ENCODE measurements around the gene LPIN1. TPM values are rescaled to one million over a fixed set of nuclear protein-coding genes. Genes with fewer than 3 reads are reported as not detected.

Gene LPIN1
- total and polyA plus RNA-seq, 10 donors: 12.3 to 55.7 (median 34.8) TPM

GRCh38 chr2:11713815-11714214 is 32.6 kb upstream of the LPIN1 start:
- H3K36me3 ChIP-seq: no peaks in the 10 kb centered on the region
- WGBS, 5 donors: 86 to 96% (median 91%) methylated on average over 7 of the region's 7 CpGs
- intact Hi-C loops (cut with DNase I; ENCODE audit: low total_unique reads): no loop called here

GRCh38 chr2:11715987-11716652 is 30.3 kb upstream of the LPIN1 start:
- H3K27ac ChIP-seq: no peak overlapping the region
- peaks cover 0 to 15% (median 0%) of the 10 kb centered on the region in 6 donors for H3K4me1 ChIP-seq
- intact Hi-C loops (cut with DNase I; ENCODE audit: low total_unique reads): no loop called here
- H3K9me3 ChIP-seq: no peaks in the 10 kb centered on the region
- peaks cover 0 to 27% (median 0%) of the 10 kb centered on the region in 7 donors for H3K27me3 ChIP-seq (replicated peaks in 1 of 7)
- DNase-seq: no peak
- TF ChIP-seq POLR2A (IDR thresholded peaks at IDR 0.05): no peak
- TF ChIP-seq, protein P1, sequence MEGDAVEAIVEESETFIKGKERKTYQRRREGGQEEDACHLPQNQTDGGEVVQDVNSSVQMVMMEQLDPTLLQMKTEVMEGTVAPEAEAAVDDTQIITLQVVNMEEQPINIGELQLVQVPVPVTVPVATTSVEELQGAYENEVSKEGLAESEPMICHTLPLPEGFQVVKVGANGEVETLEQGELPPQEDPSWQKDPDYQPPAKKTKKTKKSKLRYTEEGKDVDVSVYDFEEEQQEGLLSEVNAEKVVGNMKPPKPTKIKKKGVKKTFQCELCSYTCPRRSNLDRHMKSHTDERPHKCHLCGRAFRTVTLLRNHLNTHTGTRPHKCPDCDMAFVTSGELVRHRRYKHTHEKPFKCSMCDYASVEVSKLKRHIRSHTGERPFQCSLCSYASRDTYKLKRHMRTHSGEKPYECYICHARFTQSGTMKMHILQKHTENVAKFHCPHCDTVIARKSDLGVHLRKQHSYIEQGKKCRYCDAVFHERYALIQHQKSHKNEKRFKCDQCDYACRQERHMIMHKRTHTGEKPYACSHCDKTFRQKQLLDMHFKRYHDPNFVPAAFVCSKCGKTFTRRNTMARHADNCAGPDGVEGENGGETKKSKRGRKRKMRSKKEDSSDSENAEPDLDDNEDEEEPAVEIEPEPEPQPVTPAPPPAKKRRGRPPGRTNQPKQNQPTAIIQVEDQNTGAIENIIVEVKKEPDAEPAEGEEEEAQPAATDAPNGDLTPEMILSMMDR (IDR thresholded peaks at IDR 0.05 in 8 of 11, conservative IDR thresholded peaks at IDR 0.05 in 3 of 11): no peak
- TF ChIP-seq POLR2AphosphoS5 (IDR thresholded peaks at IDR 0.05): no peak
- 87 to 94% (median 90%) methylated on average over 12 of the region's 12 CpGs for WGBS, 5 donors
- H3K36me3 ChIP-seq: no peaks in the 10 kb centered on the region
- no peak overlapping the region for H3K4me3 ChIP-seq

More at GRCh38 chr2:11713815-11714214, 32.6 kb upstream of the LPIN1 start:
- no peaks in the 10 kb centered on the region for H3K9me3 ChIP-seq
- no peak overlapping the region for H3K4me3 ChIP-seq
- peaks cover 0 to 9% (median 0%) of the 10 kb centered on the region in 7 donors for H3K27me3 ChIP-seq (replicated peaks in 1 of 7)
- peaks cover 0 to 9% (median 0%) of the 10 kb centered on the region in 6 donors for H3K4me1 ChIP-seq
- H3K27ac ChIP-seq: no peak overlapping the region
- no peak for DNase-seq
- no peak for TF ChIP-seq POLR2A (IDR thresholded peaks at IDR 0.05)
- TF ChIP-seq, protein P1 (IDR thresholded peaks at IDR 0.05 in 8 of 11, conservative IDR thresholded peaks at IDR 0.05 in 3 of 11): no peak
- TF ChIP-seq POLR2AphosphoS5 (IDR thresholded peaks at IDR 0.05): no peak

GRCh38 chr2:11716689-11717321 is 29.6 kb upstream of the LPIN1 start:
- no peaks in the 10 kb centered on the region for H3K9me3 ChIP-seq
- peaks cover 0 to 27% (median 0%) of the 10 kb centered on the region in 7 donors for H3K27me3 ChIP-seq (replicated peaks in 1 of 7)
- 59 to 69% (median 66%) methylated on average over 8 of the region's 8 CpGs for WGBS, 5 donors
- no peaks in the 10 kb centered on the region for H3K36me3 ChIP-seq
- H3K4me1 ChIP-seq: peaks cover 0 to 15% (median 0%) of the 10 kb centered on the region in 6 donors
- H3K4me3 ChIP-seq: no peak overlapping the region
- intact Hi-C loops (cut with DNase I; ENCODE audit: low total_unique reads): no loop called here
- H3K27ac ChIP-seq: no peak overlapping the region
- no peak for TF ChIP-seq POLR2AphosphoS5 (IDR thresholded peaks at IDR 0.05)
- TF ChIP-seq POLR2A (IDR thresholded peaks at IDR 0.05): no peak
- TF ChIP-seq, protein P1 (IDR thresholded peaks at IDR 0.05 in 8 of 11, conservative IDR thresholded peaks at IDR 0.05 in 3 of 11): no peak
- no peak for DNase-seq

GRCh38 chr2:11717623-11718022 is 28.8 kb upstream of the LPIN1 start:
- 62 to 86% (median 80%) methylated on average over 1 of the region's 1 CpG for WGBS, 5 donors
- no peak for DNase-seq
- H3K27me3 ChIP-seq (replicated peaks in 1 of 7): peaks cover 0 to 27% (median 0%) of the 10 kb centered on the region in 7 donors
- H3K27ac ChIP-seq: no peak overlapping the region
- no peak for TF ChIP-seq POLR2AphosphoS5 (IDR thresholded peaks at IDR 0.05)
- intact Hi-C loops (cut with DNase I; ENCODE audit: low total_unique reads): no loop called here
- H3K9me3 ChIP-seq: no peaks in the 10 kb centered on the region
- H3K36me3 ChIP-seq: no peaks in the 10 kb centered on the region
- H3K4me3 ChIP-seq: no peak overlapping the region
- H3K4me1 ChIP-seq: peaks cover 0 to 15% (median 0%) of the 10 kb centered on the region in 6 donors
